ENCODE results near the gene MALSU1. TPM values are rescaled to one million over a fixed set of nuclear protein-coding genes. Genes with fewer than 3 reads are reported as not detected.

Gene MALSU1
- total RNA-seq, 1 donor from 2014 or later = 44.7 TPM

- intact Hi-C loops (cut with DNase I) = no loop called here
- ATAC-seq (no peak), DNase-seq (ENCODE audit: low spot score) (no peak)
Observed at GRCh38 chr7:23332910-23333612, 33.9 kb downstream of the MALSU1 start.

DNA sequence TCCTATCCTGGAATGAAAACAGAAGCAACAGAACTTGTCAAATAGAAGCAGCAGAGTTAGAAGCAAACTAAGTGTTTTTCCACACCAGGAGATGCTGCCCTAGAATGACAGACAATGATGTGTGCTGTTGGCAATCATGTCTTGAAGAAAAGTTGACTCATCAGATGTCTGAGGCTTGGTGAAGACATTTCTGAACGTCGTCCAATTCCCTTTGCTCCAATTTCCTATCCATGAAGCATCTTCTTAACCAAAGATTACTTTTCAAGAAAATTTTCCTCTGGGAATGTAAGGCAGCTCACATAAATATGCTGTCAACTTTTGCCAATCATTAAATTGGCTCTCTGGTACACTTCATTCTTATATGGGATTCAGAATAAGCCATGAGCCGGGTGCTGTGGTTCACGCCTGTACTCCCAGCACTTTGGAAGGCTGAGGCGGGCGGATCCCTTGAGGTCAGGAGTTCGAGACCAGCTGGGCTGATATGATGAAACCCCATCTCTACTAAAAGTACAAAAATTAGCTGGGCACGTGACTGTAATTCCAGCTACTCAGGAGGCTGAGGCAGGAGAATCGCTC is 34.6 kb downstream of the MALSU1 start:
- ATAC-seq (peak; percentile 89), DNase-seq (ENCODE audit: low spot score) (no peak)
- intact Hi-C loops (cut with DNase I) = no loop called here

GRCh38 chr7:23334482-23335056 is 35.4 kb downstream of the MALSU1 start:
- peak; percentile 75 for ATAC-seq
- intact Hi-C loops (cut with DNase I) = no loop called here
- DNase-seq (ENCODE audit: low spot score) = no peak

GRCh38 chr7:23335136-23335535 is 36.0 kb downstream of the MALSU1 start:
- intact Hi-C loops (cut with DNase I) = no loop called here
- ATAC-seq (no peak), DNase-seq (ENCODE audit: low spot score) (no peak)

GRCh38 chr7:23335621-23336020 is 36.5 kb downstream of the MALSU1 start:
- intact Hi-C loops (cut with DNase I) = no loop called here
- ATAC-seq (no peak), DNase-seq (ENCODE audit: low spot score) (no peak)

GRCh38 chr7:23336086-23336485 is 36.9 kb downstream of the MALSU1 start:
- no peak for ATAC-seq
- intact Hi-C loops (cut with DNase I) = no loop called here
- no peak for DNase-seq (ENCODE audit: low spot score)

DNA sequence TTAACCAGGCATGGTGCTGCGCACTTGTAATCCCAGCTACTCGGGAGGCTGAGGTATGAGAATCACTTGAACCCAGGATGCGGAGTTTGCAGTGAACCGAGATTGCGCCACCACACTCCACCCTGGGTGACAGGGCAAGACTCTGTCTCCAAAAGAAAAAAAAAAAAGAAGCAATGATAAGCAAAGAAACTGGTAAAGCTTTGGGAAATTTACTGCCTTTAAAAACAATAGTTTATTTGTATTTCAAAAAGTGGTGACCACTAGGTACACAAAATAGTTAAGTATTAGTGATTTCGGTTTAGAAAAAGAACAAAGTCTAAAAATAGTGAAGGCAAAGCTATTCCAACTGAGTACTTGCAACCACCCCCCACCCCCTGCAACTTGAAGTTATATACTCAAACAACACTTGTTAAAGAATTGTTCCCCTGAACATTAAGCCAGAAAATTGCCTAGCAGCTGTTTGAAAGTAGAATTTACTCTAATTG is 37.7 kb downstream of the MALSU1 start:
- ATAC-seq (no peak), DNase-seq (ENCODE audit: low spot score) (no peak)
- intact Hi-C loops (cut with DNase I) = no loop called here

DNA sequence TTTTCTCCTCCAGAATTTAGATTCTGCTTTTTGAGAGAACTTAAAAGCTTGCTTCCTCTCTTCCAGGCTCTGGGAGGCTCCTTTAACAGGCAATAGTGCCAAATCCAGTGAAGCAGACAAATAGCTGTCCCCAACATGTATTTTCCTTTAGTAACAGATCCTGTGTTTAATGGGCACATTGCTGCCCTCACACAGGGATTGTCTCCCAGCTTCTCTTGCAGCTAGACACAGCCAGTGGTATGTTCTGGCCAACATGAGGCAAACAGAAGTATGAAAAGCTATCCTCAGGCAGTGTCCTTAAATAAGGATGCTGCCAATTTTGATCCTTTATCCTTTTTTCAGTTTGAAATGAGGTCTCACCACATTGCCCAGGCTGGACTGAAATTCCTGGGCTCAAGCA is 38.2 kb downstream of the MALSU1 start:
- intact Hi-C loops (cut with DNase I) = no loop called here

DNA sequence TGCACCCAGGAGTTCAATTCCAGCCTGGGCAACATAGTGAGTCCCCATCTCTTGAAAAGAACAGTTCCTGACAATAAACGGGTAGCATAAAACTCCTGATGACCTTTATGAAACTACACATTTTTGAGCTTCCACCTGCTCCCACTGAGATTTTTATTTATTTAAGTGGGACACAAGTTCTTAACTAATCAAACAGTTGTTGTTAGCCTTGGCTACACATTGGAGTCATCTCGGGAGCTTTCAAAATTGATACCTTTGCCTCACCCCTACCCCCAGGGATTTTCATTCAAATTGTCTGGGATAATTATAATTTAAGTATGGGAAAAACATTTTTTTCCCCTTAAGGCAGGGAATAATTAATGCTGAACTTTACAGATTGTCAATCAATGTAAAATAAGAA is 39.3 kb downstream of the MALSU1 start:
- DNase-seq (ENCODE audit: low spot score) (no peak), ATAC-seq (no peak)
- intact Hi-C loops (cut with DNase I) = no loop called here

More for the DNA sequence above, 38.2 kb downstream of the MALSU1 start:
- no peak for DNase-seq (ENCODE audit: low spot score)
- ATAC-seq = no peak

DNA sequence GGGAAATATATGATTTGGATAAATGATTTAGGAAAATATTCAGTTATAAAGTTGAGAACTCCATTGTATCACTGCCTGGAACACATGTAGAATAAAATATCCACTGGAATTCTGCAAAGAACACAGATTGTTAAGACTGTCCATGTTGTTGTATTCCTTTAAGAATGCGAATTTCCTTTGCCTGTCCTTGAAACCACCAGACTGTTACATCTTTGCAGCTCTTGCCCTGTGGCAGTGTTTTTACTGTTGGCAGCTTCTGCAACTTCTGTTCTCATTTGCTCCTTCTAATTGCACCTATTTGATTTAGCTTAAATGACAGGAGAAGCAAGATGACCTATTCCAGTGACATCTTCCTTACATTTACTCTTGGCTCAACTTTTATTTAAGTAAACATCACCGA is 39.7 kb downstream of the MALSU1 start:
- ATAC-seq (no peak), DNase-seq (ENCODE audit: low spot score) (no peak)
- intact Hi-C loops (cut with DNase I) = no loop called here

- ATAC-seq = no peak
- intact Hi-C loops (cut with DNase I) = no loop called here
- no peak for DNase-seq (ENCODE audit: low spot score)
Observed at GRCh38 chr7:23341846-23342598, 42.9 kb downstream of the MALSU1 start.

GRCh38 chr7:23343102-23343501 is 44.0 kb downstream of the MALSU1 start:
- intact Hi-C loops (cut with DNase I) = no loop called here
- ATAC-seq (no peak), DNase-seq (ENCODE audit: low spot score) (no peak)

GRCh38 chr7:23343806-23344475 is 44.8 kb downstream of the MALSU1 start:
- no peak for DNase-seq (ENCODE audit: low spot score)
- no peak for ATAC-seq
- intact Hi-C loops (cut with DNase I) = no loop called here

DNA sequence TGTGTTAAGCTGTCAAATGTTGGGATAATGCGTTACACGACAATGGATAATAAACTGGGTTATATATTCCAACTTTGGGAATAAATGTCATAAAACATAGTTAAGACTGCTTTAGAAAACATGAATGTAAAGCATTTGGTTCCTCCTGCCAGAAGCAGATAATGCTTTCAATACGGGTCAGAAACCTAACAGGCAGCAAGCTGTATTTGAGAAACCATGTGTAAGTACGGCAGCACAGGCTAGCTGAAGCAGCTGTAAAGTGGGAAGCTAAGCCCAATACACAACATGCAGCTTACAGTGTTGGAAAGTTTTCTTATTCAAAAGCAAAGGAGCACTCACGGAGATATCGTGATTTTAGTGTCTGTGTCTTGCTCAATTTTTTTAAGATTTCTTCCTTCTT is 46.5 kb downstream of the MALSU1 start:
- intact Hi-C loops (cut with DNase I) = no loop called here
- ATAC-seq (no peak), DNase-seq (ENCODE audit: low spot score) (no peak)

GRCh38 chr7:23346316-23346715 is 47.2 kb downstream of the MALSU1 start:
- intact Hi-C loops (cut with DNase I) = no loop called here
- DNase-seq (ENCODE audit: low spot score) = no peak
- ATAC-seq = no peak

GRCh38 chr7:23347033-23347681 is 48.0 kb downstream of the MALSU1 start:
- no peak for ATAC-seq
- DNase-seq (ENCODE audit: low spot score) = no peak
- intact Hi-C loops (cut with DNase I) = no loop called here

- DNase-seq (ENCODE audit: low spot score) = no peak
- intact Hi-C loops (cut with DNase I) = no loop called here
- no peak for ATAC-seq
Observed at GRCh38 chr7:23347682-23348180, 48.6 kb downstream of the MALSU1 start.

- no peak for ATAC-seq
- DNase-seq (ENCODE audit: low spot score) = no peak
- intact Hi-C loops (cut with DNase I) = no loop called here
Observed at GRCh38 chr7:23349484-23350157, 50.5 kb downstream of the MALSU1 start.

All from sciatic nerve (tissue), 2 donors.